GM15510 (cell line): ENCODE results near the gene TNS3.

ENCODE experiments used
- POLR2A ChIP-seq: IDR thresholded peaks from 3 replicates; pipeline ENCODE4 v1.6.1; 2011; ENCODE audit warnings: borderline replicate concordance; ENCODE audit not compliant: insufficient read length; ENCODE audit errors: extremely low read depth

TNS3 gene

DNA sequence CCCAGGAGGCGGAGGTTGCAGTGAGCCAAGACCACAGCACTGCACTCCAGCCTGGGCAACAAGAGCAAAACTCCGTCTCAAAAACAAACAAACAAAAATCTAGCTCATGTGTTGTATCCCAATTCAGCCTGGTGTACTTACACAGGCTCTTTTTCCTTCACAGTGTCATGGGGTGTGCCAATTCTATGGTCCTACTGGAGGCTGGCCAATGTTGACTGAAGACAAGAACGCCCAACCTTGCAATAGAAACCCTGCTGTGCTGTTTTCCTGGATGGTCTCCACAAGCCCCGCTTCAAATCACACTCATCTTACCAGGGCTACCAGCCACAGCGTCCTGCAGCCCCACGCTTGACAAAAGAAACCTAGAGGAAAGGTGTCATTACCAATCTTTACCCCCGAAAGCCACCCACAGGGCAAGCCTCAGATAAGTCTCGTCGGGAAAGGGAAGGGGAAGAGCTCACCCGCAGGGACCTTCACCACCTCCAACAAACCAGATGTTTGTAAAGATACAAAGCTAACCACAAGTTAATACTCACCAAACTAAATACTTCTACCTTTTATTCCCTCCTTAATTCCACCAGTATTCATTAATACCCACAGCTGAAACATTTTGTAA, 64.8 kb downstream of the TNS3 start:
- no peak for TF ChIP-seq POLR2A

DNA sequence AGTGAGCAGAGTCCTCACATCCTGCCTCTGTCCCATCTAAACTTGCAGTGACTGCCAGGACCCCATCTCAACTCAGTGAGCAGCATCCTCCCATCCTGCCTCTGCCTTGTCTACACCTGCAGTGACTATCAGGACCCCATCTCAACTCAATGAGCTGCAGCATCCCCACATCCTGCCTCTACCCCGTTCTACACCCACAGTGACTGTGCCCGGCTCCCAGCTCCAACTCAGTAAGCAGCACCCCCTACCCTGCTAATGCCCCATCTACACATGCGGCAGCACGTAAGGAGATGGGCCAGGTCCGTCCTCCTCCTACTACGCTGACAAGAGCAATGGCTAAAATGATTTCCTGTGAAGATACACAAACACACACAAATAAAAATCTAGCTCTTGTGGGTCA, 65.5 kb downstream of the TNS3 start:
- TF ChIP-seq POLR2A = no peak

DNA sequence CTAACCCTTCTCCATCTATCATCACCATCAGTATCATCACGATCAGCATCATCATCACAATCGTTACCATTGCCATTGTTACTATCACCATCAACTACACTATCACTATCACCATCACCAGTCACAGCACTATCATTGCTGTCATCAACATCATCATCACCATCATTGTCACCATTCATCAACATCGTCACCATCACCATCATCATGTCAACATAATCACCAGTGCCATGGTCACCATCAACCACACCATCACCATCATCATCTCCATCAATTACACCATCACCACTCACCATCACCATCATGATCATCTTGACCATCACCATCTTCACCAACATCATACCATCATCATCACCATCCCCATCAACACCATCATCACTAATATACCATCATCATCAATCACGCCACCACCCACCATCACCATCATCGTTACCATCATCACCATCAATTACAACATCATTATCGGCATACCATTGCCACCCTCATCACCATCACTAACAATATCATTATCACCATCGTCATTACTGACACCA, 66.5 kb downstream of the TNS3 start:
- TF ChIP-seq POLR2A = no peak

DNA sequence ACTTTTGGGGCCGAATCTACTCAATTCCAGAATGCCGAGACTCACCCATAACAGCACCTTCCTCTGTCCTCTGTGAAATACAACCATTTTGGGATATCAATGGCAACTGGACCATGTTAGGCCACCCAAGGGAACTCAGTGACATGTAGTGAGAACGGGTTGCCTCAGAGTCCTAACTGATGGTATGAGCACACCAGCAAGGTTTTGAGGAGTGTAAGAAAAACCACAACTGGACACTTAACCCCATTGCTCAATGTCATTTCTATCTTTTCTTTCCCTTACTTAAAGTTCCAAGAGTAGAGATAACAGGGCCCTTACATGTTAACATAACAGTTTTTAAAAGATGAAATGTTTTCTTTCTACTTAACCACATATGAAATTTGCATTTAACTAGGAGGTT, 67.1 kb downstream of the TNS3 start:
- no peak for TF ChIP-seq POLR2A

DNA sequence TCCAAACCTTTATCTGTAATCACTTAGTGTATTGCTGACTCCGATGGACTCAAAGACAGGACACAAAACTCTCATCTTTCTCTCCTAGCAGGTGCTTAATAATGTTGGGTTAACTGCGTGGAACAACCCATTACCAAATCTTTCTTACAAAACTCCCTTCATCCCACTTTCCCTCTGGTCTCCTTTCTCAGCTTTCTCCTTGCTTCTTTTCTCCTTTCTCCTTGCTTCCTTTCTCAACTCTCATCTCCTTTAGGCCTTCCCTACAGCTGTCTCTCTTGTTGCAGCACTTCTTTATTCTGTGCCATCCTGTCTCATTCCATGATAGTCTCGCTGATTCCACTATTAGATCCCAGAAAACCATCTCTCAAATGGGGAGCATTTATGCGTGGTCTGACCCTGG, 67.5 kb downstream of the TNS3 start:
- no peak for TF ChIP-seq POLR2A

DNA sequence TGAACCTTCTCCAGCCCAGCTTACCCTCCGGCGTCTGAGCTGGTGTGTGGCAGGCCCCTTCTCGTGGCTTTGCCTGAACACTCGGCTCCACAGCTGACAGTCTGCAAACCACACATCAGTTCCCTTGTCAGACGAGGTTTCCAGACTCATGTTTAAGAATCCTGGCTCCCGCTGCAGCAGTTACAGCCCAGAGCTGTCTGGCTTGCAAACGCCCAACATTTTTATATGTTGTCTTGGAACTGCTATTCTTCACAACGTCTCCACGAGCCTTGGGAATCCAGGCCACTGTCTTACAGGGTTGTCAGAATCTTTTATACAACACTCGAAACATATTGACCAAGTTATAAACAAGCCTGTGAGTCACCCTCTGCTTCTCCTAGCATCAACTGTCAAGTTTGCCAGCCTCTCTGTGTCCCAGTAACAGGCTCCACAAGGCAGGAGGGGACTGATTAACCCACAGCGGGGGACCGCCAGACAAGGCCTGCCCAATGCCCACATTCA, 68.1 kb downstream of the TNS3 start:
- no peak for TF ChIP-seq POLR2A

DNA sequence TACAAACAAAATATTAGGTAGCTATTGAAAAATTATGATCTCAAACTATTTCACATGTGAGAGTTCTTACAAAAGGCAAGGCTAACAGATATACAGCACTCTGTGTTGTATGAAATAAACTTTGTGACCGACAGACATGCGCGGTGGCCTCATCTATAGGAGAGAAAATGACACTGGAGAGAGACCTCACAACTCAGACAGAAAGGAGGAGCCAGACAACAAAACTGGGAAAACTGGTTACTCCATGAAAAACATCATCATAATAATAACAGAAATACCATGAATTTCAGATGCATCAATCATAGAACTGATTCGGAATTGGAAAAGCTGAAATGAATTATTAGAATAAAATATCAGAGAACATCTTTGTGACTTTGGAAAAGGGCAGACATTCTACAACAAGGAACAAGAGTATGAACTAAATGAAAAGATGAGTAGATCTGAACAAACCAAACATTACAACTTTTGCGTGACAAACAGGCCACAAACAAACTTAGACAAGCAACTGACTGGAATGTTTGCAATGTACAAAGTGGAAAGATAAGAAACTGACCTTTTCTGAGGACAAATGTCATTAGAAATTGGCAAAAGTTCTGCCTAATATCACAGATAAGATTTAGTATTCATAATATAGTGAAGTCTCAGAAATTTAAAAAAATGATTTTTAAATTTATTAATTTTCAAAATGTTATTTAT, 69.3 kb downstream of the TNS3 start:
- no peak for TF ChIP-seq POLR2A

DNA sequence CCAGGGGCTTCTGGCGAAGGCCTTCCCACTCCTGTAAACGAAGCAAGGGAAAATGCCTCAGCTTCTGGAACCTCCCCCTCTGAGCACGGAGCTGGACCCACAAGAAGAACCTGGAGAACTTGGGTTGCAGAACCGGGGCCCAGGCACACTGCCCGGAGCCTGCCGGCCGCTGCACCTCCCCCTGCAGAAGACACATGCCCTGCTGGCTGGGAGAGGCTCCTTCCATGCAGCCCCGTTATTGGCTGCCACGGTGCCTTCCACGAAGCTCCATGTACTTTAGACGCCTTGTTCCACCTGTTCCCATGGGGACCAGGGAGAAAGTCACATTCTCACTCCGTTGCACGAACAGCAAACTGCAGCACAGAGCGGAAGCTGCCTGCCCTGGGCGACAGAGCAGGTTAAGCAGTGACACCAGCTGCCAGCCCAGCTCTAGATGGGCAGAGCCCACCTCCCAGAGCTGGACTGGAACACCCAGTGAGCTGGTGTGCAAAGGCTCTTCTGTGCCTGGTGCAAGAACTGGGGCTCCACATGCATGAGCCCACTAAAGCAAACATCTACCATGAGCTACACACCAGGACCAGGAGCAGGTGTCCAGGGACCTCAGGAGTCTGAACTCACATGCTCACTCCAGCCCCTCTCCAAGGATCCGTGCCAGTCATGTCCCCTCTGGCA, 70.1 kb downstream of the TNS3 start:
- no peak for TF ChIP-seq POLR2A

DNA sequence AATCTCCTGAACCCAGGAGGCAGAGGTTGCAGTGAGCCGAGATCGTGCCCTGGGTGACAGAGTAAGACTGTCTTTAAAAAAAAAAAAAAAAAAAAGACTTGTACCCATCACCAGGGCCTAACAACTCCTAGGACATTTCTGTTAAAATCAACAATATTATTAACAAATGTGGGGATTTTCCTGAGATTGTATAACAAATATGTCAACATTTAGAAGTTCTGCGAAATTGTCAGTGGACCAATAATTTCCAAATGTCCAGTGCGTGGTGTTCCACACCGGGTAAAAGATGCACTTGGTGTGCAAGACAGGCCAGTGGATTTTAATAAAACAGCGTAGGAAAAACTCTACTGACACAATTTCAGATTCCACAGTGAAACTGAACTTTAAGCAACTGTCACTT, 71.1 kb downstream of the TNS3 start:
- TF ChIP-seq POLR2A = no peak

DNA sequence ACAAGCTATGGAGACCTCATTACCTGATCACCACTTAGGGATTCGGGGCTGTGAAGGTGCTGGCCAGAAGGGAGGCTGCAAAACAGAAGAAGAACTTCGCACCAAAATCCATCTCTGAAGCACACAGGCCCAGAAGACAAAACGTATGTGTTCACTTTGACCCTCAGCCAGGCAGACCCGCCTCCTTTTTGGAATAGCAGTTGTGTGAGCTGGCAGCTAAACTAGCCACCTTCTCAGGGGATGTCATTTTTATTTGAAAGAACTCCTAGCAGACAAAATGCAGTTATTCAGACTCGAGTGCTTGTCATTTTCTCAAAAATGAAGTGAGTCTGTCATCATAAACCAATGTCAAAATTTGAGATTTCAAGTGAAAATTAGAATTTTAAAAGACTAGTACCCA, 71.7 kb downstream of the TNS3 start:
- no peak for TF ChIP-seq POLR2A

DNA sequence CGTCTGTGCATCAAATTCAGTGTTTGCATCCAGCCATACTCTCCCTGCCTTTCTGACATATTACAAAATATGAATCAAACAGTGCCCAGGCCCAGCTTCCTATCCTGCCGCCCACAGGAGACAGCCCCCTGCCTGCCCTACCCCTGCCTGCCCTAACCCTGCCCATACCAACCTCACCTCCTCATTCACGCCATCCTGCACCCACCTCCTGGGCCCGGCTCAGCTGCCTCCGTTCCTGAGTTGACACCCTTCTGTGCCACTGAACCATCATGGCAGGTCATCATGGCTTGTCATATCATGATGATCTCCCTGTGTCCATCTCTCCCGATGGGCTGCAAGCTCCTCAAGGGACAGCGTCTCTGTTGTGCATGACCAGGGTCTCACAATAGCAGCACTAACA, 72.3 kb downstream of the TNS3 start:
- no peak for TF ChIP-seq POLR2A

DNA sequence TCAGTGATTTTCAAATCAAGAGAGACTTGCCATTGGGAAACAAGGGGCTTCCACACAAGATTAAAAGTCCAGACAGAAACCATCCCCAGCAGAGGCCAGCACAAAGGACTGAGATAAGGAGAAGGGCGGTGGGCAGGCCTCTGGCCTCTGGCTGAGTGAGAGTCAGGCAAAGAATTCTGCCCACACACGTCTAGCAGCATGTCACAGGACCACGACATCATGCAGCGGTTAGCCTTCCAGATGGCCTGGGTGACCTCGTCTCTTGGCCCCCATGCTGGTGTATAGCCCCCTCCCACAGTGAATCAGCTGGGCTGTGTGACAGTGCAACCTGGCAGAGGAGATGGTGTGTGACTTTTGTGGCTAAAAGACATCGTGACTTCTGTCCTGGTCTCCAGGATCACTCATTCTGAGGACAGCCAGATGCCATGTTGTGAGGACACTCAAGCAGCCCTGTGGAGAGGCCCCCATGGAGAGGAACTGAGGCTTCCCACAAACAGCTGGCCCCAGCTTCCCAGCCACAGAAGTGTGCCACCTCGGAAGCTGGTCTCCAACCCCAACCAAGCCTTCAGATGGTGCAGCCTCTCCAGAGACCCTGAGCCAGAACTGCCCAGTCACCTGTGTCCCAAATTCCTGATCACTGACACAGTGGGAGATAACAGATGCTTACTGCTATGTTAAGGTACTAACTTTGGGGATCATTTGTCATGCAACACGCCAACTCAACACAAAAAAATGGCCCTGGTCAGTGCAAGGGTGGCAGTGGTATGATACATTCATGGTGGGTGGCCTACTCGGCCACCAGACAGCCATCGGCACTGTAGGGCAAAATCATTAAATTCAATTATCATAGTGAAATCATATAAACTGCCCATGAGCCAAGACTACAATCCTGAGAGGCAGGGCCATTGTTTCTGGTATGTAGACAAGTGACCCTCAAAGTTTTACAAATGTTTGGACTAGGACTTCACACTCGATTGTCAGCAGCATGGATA, 73.2 kb downstream of the TNS3 start:
- no peak for TF ChIP-seq POLR2A

DNA sequence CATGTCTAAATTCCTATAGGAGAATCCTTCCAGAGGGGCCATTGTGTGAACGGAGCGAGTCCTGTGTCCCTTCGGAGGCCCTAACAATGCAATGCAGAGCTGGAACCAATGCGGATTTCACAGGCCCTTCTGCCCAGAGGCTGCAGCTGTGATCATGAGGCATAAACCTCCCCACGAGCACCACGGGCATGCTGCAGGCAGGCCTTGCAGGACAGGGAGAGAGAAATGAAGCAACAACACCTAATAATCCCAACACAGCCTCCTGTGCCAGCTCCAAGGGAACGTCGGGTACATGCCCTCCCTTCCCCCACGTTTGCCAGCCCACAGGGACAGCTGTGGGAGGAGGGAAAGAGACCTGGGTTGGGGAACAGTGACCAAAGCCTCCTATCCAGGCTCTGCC, 74.4 kb downstream of the TNS3 start:
- TF ChIP-seq POLR2A = no peak

DNA sequence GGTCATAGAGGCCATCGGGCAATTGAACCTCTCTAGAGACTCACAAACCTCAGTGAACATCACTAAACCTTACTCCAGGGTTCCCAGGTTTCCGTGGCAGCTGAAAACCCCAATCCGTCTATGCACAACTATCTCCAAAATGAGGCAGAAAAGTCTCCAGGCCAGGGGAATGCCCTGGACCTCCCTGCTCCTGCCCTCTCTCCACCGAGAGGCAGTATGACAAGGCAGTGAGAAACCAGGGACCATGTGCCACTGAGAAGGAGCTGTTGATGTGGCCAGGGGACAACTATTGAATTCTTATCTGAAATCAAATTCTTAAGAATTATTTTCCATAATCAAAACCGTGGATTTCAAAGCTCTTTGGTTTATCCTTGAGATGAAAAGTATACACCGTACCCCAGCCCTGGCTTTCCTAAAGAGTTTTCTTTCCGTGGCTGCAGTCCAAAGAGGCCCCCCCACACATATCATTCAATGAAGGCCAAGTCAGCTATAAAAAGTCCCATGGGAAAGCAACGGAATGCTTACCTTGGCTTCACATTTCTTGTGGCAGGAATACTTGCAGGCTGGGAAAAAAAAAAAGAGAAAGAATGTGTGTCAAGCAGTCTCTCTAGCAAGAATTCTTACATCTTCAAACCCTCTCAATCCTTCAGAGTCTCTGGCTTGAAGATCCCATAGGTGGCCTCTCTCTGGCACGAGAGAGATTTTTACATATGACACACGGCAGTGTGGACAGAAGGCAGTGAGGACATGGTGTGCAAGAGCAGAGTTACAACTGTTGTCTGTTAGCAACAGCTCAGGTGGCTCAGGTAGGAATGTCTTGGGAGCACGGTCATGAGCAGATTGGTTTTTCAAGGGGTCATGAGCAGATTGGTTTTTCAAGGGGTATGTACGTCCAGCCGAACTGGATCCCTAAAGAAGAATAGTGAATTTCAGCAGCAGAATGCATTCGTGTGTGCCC, 75.2 kb downstream of the TNS3 start:
- TF ChIP-seq POLR2A = no peak

DNA sequence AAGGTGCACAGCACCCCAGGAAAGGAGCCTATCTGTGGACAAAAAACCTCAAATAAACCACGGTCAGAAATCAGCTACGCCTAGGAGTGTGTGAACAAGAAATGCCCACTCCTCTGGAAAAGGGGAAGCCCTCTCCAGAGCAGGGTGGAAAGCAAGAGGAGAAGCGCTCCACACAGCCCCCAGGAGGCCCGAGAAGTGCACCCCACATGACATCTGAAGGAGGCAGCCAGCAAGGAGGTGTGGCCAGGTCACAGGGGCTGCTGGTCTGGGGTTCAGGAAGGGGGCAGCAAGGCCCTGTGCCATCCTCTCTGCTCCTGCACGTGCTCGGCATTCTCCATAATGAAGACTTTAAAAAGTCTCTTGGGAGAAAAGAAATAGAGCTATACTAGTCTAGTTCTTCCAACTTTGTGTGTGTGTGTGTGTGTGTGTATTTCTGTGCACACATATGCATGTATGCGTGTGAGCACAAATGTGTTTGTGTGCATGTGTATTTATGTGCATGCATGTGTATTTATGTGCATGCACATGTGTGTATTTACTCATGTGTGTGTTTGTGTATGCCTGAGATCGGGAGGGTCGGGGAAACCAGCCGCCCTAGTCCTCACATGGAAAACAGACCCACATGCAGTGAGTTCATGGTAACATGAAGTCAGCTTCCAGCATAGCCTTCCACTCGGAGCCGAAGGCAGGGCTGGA, 76.5 kb downstream of the TNS3 start:
- no peak for TF ChIP-seq POLR2A
